ENCODE data around the gene ATP9B.

The ATP9B gene

DNA sequence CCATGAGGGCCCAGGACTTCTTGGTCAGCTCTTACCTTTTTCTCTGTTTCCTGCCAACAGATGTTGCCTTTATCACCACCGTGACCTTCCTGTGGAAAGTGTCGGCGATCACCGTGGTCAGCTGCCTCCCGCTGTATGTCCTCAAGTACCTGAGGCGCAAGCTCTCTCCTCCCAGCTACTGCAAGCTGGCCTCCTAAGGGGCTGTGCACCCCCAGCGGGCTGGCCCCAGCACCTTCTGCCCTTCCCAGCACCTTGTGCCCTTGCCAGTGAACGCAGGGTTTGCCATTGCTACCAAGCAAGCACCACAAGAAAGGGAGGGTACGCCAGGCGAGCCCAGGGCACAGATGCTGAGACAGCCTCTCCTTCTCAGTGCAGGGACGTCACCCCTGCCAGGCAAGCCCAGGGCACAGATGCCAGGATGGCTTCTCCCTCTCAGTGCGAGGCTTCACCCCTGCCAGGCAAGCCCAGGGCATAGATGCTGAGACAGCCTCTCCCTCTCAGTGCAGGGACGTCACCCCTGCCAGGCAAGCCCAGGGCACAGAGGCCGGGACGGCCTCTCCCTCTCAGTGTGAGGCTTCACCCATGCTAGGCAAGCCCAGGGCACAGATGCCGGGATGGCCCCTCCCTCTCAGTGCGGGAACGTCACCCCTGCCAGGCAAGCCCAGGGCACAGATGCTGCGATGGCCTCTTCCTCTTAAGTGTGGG, 308.1 kb downstream of the ATP9B start:
- no peak for TF ChIP-seq CTCF (IDR thresholded peaks at IDR 0.05; ENCODE audit: low read depth, low read length)
- H3K4me3 ChIP-seq (ENCODE audit: low read depth, low read length) = no peak overlapping the region

DNA sequence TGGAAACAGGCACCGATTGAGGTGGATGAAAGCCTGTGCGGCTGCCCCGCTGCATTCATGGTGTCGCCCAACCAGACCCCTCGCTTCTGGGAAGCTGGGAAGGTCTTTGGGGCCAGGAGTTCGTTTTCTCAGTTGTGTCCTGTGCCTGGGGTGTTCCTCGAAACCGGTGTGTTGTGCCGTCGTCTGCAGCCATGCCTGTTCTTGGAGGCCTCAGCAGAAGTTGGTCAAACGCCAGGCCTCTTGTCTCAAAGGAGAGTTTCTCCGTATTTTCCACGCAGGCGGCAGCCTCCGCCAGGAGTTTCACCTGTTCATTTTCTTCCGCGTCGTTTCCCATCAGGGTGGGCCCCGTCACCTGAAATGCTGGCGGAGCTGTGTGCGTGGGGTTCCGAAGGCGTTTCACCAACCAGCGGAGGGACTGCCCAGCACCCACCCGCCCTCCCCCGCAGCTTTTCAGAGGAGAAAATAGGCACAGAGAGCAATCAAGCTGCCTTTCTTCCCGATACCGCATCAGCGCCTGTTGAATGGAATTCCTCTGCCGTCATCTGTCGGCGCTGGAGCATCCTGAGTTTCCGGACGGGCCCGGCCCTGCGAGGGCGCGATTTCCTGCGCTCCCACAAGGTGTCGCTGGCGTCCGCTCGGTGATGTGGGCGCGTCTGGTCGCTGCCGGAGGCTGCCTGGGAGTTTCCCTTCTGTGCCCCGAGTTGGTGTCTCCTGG, 309.5 kb downstream of the ATP9B start:
- peak; percentile 88 for TF ChIP-seq CTCF (IDR thresholded peaks at IDR 0.05; ENCODE audit: low read depth, low read length)
- H3K4me3 ChIP-seq (ENCODE audit: low read depth, low read length) = no peak overlapping the region

DNA sequence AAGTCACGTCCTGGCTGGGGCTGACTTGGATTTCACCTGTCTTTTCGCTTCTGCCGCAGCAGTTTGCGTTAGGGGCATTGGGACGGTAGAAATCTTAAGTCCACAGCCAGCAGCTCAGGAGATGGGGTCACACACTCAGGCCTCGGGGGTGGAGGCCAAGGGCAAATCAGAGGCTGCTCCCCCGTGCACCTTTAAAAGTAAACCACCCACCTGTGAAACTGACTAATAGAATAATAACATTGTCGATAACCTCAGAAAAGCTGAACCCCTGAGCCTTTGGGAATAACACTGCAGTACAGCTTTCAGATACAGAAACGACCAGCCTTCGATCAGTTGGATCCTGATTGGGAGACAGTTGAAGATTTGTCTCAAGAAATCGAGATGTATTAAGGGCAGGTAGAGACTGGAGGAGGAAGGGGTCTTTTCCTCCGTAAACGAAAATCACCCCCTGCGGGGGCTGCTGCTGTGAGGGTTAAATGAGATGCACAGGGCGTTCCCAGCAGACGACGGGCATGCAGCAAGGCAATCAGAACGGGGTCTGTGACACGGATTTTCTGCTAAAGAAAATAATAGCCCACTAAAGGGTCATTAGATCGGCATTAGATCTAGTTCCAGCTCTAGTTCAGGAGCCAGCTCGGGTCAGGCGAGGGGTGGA, 310.2 kb downstream of the ATP9B start:
- TF ChIP-seq CTCF (IDR thresholded peaks at IDR 0.05; ENCODE audit: low read depth, low read length) = no peak
- no peak overlapping the region for H3K4me3 ChIP-seq (ENCODE audit: low read depth, low read length)

- TF ChIP-seq CTCF (IDR thresholded peaks at IDR 0.05; ENCODE audit: low read depth, low read length) = no peak
- H3K4me3 ChIP-seq (ENCODE audit: low read depth, low read length) = no peak overlapping the region
Observed at GRCh38 chr18:79379931-79380815, 311.0 kb downstream of the ATP9B start.

DNA sequence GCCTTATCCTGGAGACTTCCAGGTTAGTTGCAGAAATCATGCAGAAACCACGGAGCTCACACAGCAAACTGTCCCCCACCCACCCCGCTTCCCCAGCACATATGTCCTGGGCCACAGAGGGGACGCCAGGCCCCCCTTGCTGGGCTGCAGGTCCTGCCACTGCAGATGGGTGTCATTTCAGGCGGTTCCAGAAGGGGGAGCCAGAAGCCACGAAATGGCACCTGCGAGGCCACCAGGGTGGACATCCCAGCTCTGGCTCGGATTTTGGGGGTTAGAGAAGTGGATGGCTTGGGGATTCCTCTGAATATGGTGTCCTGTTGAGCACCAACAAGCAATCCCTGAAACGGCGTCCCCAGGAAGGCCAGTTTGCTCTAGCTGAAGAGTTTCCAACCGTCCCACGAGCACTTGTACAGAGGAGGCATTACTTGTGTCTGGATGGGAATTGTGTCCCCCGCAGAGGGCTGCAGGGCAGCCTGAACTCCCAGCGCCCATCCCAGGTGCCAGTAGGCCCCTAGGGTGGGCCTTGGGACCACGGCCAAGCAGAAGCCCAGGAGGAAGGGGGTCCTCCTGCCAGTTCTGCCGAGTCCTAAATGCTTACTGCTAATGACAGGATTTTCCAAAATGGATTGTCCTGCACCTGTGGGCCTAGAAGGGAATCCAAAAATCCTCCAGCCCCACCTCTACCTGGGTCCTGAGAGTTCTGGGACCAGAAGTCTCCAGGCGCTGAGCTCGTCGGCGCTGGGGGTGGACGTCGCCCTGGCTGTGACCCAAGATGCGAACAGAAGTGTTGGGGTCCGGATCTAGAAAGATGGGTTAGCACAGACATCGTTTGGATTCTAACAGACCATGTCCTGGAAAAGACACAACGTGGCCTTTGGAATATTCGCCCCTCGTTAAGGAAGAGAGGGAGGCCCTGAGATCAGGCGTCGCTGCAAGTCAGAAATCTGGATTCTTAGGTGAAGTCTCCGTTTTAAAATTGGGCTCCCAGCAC, 311.9 kb downstream of the ATP9B start:
- TF ChIP-seq CTCF (IDR thresholded peaks at IDR 0.05; ENCODE audit: low read depth, low read length) = peak; percentile 84

GRCh38 chr18:79381811-79382311, 312.7 kb downstream of the ATP9B start:
- no peak overlapping the region for H3K4me3 ChIP-seq (ENCODE audit: low read depth, low read length)
- TF ChIP-seq CTCF (IDR thresholded peaks at IDR 0.05; ENCODE audit: low read depth, low read length) = no peak

More for the DNA sequence above, 311.9 kb downstream of the ATP9B start:
- no peak overlapping the region for H3K4me3 ChIP-seq (ENCODE audit: low read depth, low read length)

Measured in WI38 (cell line).